GM10847 (cell line): ENCODE results near the gene SLC24A4.

Experiments used
- POLR2A ChIP-seq: IDR thresholded peaks from 2 replicates; pipeline ENCODE4 v1.6.1; 2011; ENCODE audit not compliant: insufficient read length; ENCODE audit errors: extremely low read depth

SLC24A4 gene

GRCh38 chr14:92448786-92449185, 125.8 kb downstream of the SLC24A4 start:
- no peak for TF ChIP-seq POLR2A

GRCh38 chr14:92449404-92450181, 126.6 kb downstream of the SLC24A4 start:
- TF ChIP-seq POLR2A = no peak

- no peak for TF ChIP-seq POLR2A
Measured at GRCh38 chr14:92450351-92451070, 127.5 kb downstream of the SLC24A4 start.

GRCh38 chr14:92451245-92451644, 128.3 kb downstream of the SLC24A4 start:
- TF ChIP-seq POLR2A = no peak

GRCh38 chr14:92451755-92452154, 128.8 kb downstream of the SLC24A4 start:
- no peak for TF ChIP-seq POLR2A

GRCh38 chr14:92452471-92452870, 129.5 kb downstream of the SLC24A4 start:
- no peak for TF ChIP-seq POLR2A

GRCh38 chr14:92453691-92454090, 130.7 kb downstream of the SLC24A4 start:
- TF ChIP-seq POLR2A = no peak

GRCh38 chr14:92455231-92455630, 132.3 kb downstream of the SLC24A4 start:
- TF ChIP-seq POLR2A = no peak

GRCh38 chr14:92456215-92457015, 133.4 kb downstream of the SLC24A4 start:
- no peak for TF ChIP-seq POLR2A

- TF ChIP-seq POLR2A = no peak
Measured at GRCh38 chr14:92457016-92457565, 134.1 kb downstream of the SLC24A4 start.

GRCh38 chr14:92458136-92459029, 135.4 kb downstream of the SLC24A4 start:
- no peak for TF ChIP-seq POLR2A

GRCh38 chr14:92459030-92459949, 136.3 kb downstream of the SLC24A4 start:
- TF ChIP-seq POLR2A = no peak

GRCh38 chr14:92459950-92460421, 137.0 kb downstream of the SLC24A4 start:
- no peak for TF ChIP-seq POLR2A
